Osteocyte (in vitro differentiated cells): ENCODE data around the gene KRT38. TPM values are rescaled to one million over a fixed set of nuclear protein-coding genes. Genes with fewer than 3 reads are reported as not detected.
"Not testable (repeated sequence)": the region's sequence is repeated elsewhere in the genome, so short reads cannot be mapped to it uniquely, and the experiment has no call there.

Experiments used
- DNase-seq: peaks from one replicate; pipeline ENCODE4 v3.0.0; 2021; ENCODE audit warnings: mixed read lengths; ENCODE audit not compliant: unreplicated experiment; ENCODE audit errors: extremely low spot score
- H3K27ac Mint-ChIP-seq: one replicate; pipeline ENCODE4 v1.8.0; 2021; ENCODE audit warnings: mild to moderate bottlenecking, mixed read lengths; ENCODE audit not compliant: unreplicated experiment
- H3K27me3 Mint-ChIP-seq: one replicate; pipeline ENCODE4 v1.8.0; 2021; ENCODE audit warnings: mixed read lengths; ENCODE audit not compliant: unreplicated experiment
- H3K36me3 Mint-ChIP-seq: one replicate; pipeline ENCODE4 v1.8.0; 2021; ENCODE audit warnings: mixed read lengths; ENCODE audit not compliant: unreplicated experiment
- H3K4me1 Mint-ChIP-seq: one replicate; pipeline ENCODE4 v1.8.0; 2021; ENCODE audit warnings: mixed read lengths; ENCODE audit not compliant: unreplicated experiment
- H3K4me3 Mint-ChIP-seq: one replicate; pipeline ENCODE4 v1.8.0; 2021; ENCODE audit warnings: mild to moderate bottlenecking, moderate library complexity, mixed read lengths; ENCODE audit not compliant: unreplicated experiment
- H3K9me3 Mint-ChIP-seq: one replicate; pipeline ENCODE4 v1.8.0; 2021; ENCODE audit warnings: mixed read lengths; ENCODE audit not compliant: unreplicated experiment
- CTCF ChIP-seq: fragments of 200-600 bp; sonication (generic); IDR thresholded peaks from 2 replicates; pipeline ENCODE4 v1.5.0; 2021; ENCODE audit warnings: antibody characterized with exemption, mild to moderate bottlenecking, moderate library complexity
- total RNA-seq: library from RNA; stranded (reverse); gene quantifications from 2 replicates; pipeline ENCODE4 v1.2.1, GENCODE V29; 2021

The KRT38 gene
- total RNA-seq, 1 donor from 2014 or later: not detected

GRCh38 chr17:41429667-41430066 lies 11.1 kb downstream of the KRT38 start:
- Mint-ChIP-seq H3K4me3 (no peak overlapping the region), H3K27me3 (peaks cover 2% of the 10 kb centered on the region), H3K9me3 (no peaks in the 10 kb centered on the region), H3K36me3 (no peaks in the 10 kb centered on the region), H3K4me1 (no peaks in the 10 kb centered on the region), H3K27ac (no peak overlapping the region)
- DNase-seq: no peak
- TF ChIP-seq CTCF: no peak

GRCh38 chr17:41428591-41429291 lies 12.0 kb downstream of the KRT38 start:
- Mint-ChIP-seq H3K9me3 (no peaks in the 10 kb centered on the region), H3K27ac (no peak overlapping the region), H3K27me3 (peaks cover 2% of the 10 kb centered on the region), H3K4me3 (no peak overlapping the region), H3K4me1 (no peaks in the 10 kb centered on the region), H3K36me3 (no peaks in the 10 kb centered on the region)
- DNase-seq: no peak
- no peak for TF ChIP-seq CTCF

- no peak for DNase-seq
- Mint-ChIP-seq H3K4me3 (no peak within 1 kb of the TSS), H3K27me3 (peaks cover 2% of the 10 kb centered on the region), H3K4me1 (no peaks in the 10 kb centered on the region), H3K27ac (no peak within 1 kb of the TSS), H3K36me3 (no peaks in the 10 kb centered on the region), H3K9me3 (no peaks in the 10 kb centered on the region)
- no peak for TF ChIP-seq CTCF
Measured at GRCh38 chr17:41424111-41424635, 16.6 kb downstream of the KRT38 start, which contains the start of gene KRT37. Gene KRT37, minus strand, starts transcription at chr17:41424585. Its CDS starts 62 bp downstream, at chr17:41424523.

GRCh38 chr17:41422586-41422985 lies 18.2 kb downstream of the KRT38 start:
- DNase-seq, H3K27me3 Mint-ChIP-seq, H3K36me3 Mint-ChIP-seq, H3K4me1 Mint-ChIP-seq, H3K27ac Mint-ChIP-seq, H3K4me3 Mint-ChIP-seq, H3K9me3 Mint-ChIP-seq: not testable (repeated sequence)

- no peak overlapping the region for H3K4me3 Mint-ChIP-seq
- H3K4me1 Mint-ChIP-seq: peaks cover 13% of the 10 kb centered on the region
- no peak for DNase-seq
- peaks cover 2% of the 10 kb centered on the region for H3K27me3 Mint-ChIP-seq
- TF ChIP-seq CTCF: no peak
- H3K9me3 Mint-ChIP-seq: no peaks in the 10 kb centered on the region
- H3K36me3 Mint-ChIP-seq: no peaks in the 10 kb centered on the region
- H3K27ac Mint-ChIP-seq: no peak overlapping the region
Measured at GRCh38 chr17:41421617-41422016, 19.2 kb downstream of the KRT38 start.
